Prostate gland (tissue), 2 donors: ENCODE data around the gene TMEM123.

Experiments
- POLR2A ChIP-seq: fragments of 450-650 bp; IDR thresholded peaks from one replicate; pipeline ENCODE4 v1.6.1; 2016; ENCODE audit warnings: antibody characterized with exemption, mild to moderate bottlenecking
- POLR2AphosphoS5 ChIP-seq: sonication (generic); formaldehyde crosslinking; IDR thresholded peaks from one replicate; pipeline ENCODE4 v1.6.1; 2017; ENCODE audit warnings: antibody characterized with exemption
- TF ChIP-seq, protein P1 (sequence below), 4 experiments: fragments of 200-600 bp in 2 of 4; fragments of 450-650 bp in 2 of 4; sonication (generic) in 2 of 4; IDR thresholded peaks; 1 replicate in 3 of 4; 2 replicates in 1 of 4; pipeline ENCODE4 v1.5.1; 2016 to 2019; ENCODE audit warnings: antibody characterized with exemption in 4 of 4, mild to moderate bottlenecking in 2 of 4, moderate library complexity in 2 of 4

DNA sequence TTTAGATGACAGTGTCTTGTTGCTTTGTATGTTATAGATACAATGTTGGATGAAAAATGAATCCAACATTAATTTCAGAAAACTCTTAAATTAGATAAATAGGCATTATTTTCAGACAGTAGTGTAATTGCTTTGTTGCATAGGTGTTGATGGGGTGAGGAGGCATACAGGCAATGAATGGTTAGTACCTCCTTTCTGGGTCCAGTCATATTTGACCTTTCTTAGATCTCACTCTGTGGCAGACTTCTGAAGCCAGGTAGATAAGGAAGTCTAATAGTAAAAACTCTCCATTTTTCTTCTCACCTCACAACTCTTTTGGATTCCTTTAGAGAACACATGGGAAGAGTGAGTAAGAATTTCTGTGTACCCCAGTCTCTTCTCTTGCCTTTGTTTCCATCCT is 73.7 kb downstream of the TMEM123 start:
- TF ChIP-seq, protein P1, sequence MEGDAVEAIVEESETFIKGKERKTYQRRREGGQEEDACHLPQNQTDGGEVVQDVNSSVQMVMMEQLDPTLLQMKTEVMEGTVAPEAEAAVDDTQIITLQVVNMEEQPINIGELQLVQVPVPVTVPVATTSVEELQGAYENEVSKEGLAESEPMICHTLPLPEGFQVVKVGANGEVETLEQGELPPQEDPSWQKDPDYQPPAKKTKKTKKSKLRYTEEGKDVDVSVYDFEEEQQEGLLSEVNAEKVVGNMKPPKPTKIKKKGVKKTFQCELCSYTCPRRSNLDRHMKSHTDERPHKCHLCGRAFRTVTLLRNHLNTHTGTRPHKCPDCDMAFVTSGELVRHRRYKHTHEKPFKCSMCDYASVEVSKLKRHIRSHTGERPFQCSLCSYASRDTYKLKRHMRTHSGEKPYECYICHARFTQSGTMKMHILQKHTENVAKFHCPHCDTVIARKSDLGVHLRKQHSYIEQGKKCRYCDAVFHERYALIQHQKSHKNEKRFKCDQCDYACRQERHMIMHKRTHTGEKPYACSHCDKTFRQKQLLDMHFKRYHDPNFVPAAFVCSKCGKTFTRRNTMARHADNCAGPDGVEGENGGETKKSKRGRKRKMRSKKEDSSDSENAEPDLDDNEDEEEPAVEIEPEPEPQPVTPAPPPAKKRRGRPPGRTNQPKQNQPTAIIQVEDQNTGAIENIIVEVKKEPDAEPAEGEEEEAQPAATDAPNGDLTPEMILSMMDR (IDR thresholded peaks at IDR 0.05) = no peak
- no peak for TF ChIP-seq POLR2A
- TF ChIP-seq POLR2AphosphoS5 = no peak
